ENCODE data around the gene GAST. TPM values are rescaled to one million over a fixed set of nuclear protein-coding genes. Genes with fewer than 3 reads are reported as not detected.

Gene GAST
- total and polyA plus RNA-seq, 2 of the 13 experiments (the other 11 are each of a cell fraction or from before 2014, with no cell fraction given), result 0.32 to 0.42 TPM

DNA sequence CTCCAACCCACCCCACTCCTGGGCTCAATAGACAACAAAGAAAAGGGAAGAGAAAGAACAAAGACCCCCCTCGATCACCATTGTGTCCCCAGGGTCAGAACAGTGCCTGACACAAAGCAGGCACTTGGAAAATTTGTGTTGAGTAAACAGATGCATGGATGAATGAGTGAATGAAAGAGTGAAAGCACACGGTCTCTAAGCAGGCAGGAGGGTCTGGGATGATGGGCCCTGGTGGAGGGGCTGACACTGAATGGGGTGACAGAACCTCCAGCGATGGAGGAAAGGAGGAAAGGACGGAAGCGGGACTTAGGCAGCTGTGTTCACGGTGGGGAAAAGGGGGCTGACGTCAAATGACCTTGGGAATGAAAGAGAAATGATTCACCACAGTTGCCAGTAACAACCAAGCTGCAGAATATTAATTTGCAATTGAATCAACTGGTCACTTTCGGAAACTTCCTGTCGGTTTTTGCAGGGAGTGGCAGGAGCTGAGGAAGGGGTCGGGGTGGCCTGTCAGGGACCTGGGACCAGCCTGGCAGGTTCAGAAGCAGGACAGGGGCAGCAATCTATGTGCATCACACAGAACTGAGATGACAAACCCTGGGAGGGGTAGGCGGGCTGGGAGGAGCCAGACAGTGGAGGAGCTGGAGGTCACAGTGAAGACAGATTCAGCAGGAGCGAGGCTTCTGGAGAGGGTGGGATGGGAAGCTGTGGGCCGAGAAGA lies 6.7 kb upstream of the GAST start (continued):
- TF ChIP-seq, protein P1, sequence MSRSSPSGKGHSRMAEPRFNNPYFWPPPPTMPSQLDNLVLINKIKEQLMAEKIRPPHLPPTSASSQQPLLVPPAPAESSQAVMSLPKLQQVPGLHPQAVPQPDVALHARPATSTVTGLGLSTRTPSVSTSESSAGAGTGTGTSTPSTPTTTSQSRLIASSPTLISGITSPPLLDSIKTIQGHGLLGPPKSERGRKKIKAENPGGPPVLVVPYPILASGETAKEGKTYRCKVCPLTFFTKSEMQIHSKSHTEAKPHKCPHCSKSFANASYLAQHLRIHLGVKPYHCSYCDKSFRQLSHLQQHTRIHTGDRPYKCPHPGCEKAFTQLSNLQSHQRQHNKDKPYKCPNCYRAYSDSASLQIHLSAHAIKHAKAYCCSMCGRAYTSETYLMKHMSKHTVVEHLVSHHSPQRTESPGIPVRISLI (CRISPR knock-in tag; IDR thresholded peaks at IDR 0.05; ENCODE audit: borderline replicate concordance), result no peak
- TF ChIP-seq ZNF343 (CRISPR knock-in tag; IDR thresholded peaks at IDR 0.05), result no peak
- no peak for TF ChIP-seq SMYD3 (CRISPR knock-in tag; IDR thresholded peaks at IDR 0.05)
- no peak for TF ChIP-seq NONO (IDR thresholded peaks at IDR 0.05)
- no peak for TF ChIP-seq NONO (CRISPR knock-in tag; conservative IDR thresholded peaks at IDR 0.05)
- TF ChIP-seq ZNF367 (CRISPR knock-in tag; IDR thresholded peaks at IDR 0.05; ENCODE audit: borderline replicate concordance), result no peak
- TF ChIP-seq, protein P2, sequence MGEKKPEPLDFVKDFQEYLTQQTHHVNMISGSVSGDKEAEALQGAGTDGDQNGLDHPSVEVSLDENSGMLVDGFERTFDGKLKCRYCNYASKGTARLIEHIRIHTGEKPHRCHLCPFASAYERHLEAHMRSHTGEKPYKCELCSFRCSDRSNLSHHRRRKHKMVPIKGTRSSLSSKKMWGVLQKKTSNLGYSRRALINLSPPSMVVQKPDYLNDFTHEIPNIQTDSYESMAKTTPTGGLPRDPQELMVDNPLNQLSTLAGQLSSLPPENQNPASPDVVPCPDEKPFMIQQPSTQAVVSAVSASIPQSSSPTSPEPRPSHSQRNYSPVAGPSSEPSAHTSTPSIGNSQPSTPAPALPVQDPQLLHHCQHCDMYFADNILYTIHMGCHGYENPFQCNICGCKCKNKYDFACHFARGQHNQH (CRISPR knock-in tag; IDR thresholded peaks at IDR 0.05), result peak; percentile 27; the same call in 1 of the 2 replicates
- TF ChIP-seq KDM5B (CRISPR knock-in tag; IDR thresholded peaks at IDR 0.05; ENCODE audit: borderline replicate concordance), result peak; percentile 52; the same call in 1 of the 2 replicates
- TF ChIP-seq, protein P3, sequence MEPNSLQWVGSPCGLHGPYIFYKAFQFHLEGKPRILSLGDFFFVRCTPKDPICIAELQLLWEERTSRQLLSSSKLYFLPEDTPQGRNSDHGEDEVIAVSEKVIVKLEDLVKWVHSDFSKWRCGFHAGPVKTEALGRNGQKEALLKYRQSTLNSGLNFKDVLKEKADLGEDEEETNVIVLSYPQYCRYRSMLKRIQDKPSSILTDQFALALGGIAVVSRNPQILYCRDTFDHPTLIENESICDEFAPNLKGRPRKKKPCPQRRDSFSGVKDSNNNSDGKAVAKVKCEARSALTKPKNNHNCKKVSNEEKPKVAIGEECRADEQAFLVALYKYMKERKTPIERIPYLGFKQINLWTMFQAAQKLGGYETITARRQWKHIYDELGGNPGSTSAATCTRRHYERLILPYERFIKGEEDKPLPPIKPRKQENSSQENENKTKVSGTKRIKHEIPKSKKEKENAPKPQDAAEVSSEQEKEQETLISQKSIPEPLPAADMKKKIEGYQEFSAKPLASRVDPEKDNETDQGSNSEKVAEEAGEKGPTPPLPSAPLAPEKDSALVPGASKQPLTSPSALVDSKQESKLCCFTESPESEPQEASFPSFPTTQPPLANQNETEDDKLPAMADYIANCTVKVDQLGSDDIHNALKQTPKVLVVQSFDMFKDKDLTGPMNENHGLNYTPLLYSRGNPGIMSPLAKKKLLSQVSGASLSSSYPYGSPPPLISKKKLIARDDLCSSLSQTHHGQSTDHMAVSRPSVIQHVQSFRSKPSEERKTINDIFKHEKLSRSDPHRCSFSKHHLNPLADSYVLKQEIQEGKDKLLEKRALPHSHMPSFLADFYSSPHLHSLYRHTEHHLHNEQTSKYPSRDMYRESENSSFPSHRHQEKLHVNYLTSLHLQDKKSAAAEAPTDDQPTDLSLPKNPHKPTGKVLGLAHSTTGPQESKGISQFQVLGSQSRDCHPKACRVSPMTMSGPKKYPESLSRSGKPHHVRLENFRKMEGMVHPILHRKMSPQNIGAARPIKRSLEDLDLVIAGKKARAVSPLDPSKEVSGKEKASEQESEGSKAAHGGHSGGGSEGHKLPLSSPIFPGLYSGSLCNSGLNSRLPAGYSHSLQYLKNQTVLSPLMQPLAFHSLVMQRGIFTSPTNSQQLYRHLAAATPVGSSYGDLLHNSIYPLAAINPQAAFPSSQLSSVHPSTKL (CRISPR knock-in tag; IDR thresholded peaks at IDR 0.05), result peak; percentile 29; the same call in 1 of the 2 replicates
- TF ChIP-seq ZFYVE20 (CRISPR knock-in tag; IDR thresholded peaks at IDR 0.05; ENCODE audit: borderline replicate concordance, low read depth), result no peak
- peak; percentile 30; the same call in 1 of the 2 replicates for TF ChIP-seq HMG20A (CRISPR knock-in tag; IDR thresholded peaks at IDR 0.05; ENCODE audit: borderline replicate concordance)
- TF ChIP-seq SOX5 (CRISPR knock-in tag; IDR thresholded peaks at IDR 0.05; ENCODE audit: borderline replicate concordance), result peak; percentile 35; the same call in 1 of the 2 replicates
- peak; percentile 62 for TF ChIP-seq CREM (IDR thresholded peaks at IDR 0.05)
- no peak for TF ChIP-seq CREM (CRISPR knock-in tag; IDR thresholded peaks at IDR 0.05)
- peak; percentile 41; the same call in 1 of the 2 replicates for TF ChIP-seq ZNF572 (CRISPR knock-in tag; IDR thresholded peaks at IDR 0.05)
- TF ChIP-seq HDAC1 (CRISPR knock-in tag; IDR thresholded peaks at IDR 0.05), result no peak

All from HepG2 (cell line).